PFSK-1 (cell line): ENCODE data around the gene ADORA2B.

Experiments
- FOXP2 ChIP-seq: optimal IDR thresholded peaks from 2 replicates; pipeline ENCODE3; 2011; ENCODE audit warnings: borderline replicate concordance, control low read depth, inconsistent platforms; ENCODE audit not compliant: insufficient read depth; ENCODE audit errors: extremely low read length, extremely low read depth
- POLR2AphosphoS5 ChIP-seq: IDR thresholded peaks from 2 replicates; pipeline ENCODE4 v1.6.1; 2012; ENCODE audit warnings: low read depth, mild to moderate bottlenecking, control low read depth, low read length, moderate library complexity
- SIN3A ChIP-seq: IDR thresholded peaks from 2 replicates; pipeline ENCODE4 v1.6.1; 2012; ENCODE audit warnings: mild to moderate bottlenecking, low read length, moderate library complexity, borderline replicate concordance; ENCODE audit not compliant: insufficient read depth
- TAF1 ChIP-seq: IDR thresholded peaks from 2 replicates; pipeline ENCODE4 v1.6.1; 2012; ENCODE audit warnings: low read length, control low read depth, borderline replicate concordance; ENCODE audit not compliant: insufficient read depth
- TF ChIP-seq, protein P1 (sequence below), 2 experiments: IDR thresholded peaks; 2 replicates each; pipeline versions ENCODE4 v1.6.1 to v1.8.0; 2011 to 2012; ENCODE audit warnings: low read depth in 2 of 2, low read length in 2 of 2, control low read depth in 1 of 2, inconsistent platforms in 1 of 2, mild to moderate bottlenecking in 1 of 2, moderate library complexity in 1 of 2; ENCODE audit not compliant: insufficient read depth in 1 of 2

The ADORA2B gene

DNA sequence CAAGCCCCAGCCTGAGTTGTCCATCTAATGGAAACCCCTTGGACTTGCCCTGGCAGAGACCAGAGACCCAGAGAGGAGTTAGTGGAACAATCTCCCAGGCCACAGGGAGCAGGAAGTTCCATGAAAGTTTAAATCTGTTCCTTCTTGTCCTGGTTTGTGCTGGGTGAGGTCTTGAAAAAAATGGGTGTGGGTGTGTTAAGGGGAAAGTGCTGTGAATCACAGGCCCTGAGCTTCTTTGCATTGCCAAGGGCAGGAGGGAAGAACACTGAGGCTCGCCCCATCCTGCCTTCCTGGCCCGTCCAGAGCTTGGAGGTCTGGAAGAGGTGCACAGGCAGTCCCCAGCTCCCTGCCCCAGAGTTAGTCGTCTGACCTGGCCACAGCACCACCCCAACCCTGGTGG lies 2.3 kb downstream of the ADORA2B start:
- TF ChIP-seq POLR2AphosphoS5 (no peak), SIN3A (no peak), TAF1 (no peak), FOXP2 (no peak)
- TF ChIP-seq, protein P1, sequence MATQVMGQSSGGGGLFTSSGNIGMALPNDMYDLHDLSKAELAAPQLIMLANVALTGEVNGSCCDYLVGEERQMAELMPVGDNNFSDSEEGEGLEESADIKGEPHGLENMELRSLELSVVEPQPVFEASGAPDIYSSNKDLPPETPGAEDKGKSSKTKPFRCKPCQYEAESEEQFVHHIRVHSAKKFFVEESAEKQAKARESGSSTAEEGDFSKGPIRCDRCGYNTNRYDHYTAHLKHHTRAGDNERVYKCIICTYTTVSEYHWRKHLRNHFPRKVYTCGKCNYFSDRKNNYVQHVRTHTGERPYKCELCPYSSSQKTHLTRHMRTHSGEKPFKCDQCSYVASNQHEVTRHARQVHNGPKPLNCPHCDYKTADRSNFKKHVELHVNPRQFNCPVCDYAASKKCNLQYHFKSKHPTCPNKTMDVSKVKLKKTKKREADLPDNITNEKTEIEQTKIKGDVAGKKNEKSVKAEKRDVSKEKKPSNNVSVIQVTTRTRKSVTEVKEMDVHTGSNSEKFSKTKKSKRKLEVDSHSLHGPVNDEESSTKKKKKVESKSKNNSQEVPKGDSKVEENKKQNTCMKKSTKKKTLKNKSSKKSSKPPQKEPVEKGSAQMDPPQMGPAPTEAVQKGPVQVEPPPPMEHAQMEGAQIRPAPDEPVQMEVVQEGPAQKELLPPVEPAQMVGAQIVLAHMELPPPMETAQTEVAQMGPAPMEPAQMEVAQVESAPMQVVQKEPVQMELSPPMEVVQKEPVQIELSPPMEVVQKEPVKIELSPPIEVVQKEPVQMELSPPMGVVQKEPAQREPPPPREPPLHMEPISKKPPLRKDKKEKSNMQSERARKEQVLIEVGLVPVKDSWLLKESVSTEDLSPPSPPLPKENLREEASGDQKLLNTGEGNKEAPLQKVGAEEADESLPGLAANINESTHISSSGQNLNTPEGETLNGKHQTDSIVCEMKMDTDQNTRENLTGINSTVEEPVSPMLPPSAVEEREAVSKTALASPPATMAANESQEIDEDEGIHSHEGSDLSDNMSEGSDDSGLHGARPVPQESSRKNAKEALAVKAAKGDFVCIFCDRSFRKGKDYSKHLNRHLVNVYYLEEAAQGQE (IDR thresholded peaks at IDR 0.05; ENCODE audit: insufficient read depth in 1 of 2, low read depth in 2 of 2, low read length in 2 of 2) = no peak

DNA sequence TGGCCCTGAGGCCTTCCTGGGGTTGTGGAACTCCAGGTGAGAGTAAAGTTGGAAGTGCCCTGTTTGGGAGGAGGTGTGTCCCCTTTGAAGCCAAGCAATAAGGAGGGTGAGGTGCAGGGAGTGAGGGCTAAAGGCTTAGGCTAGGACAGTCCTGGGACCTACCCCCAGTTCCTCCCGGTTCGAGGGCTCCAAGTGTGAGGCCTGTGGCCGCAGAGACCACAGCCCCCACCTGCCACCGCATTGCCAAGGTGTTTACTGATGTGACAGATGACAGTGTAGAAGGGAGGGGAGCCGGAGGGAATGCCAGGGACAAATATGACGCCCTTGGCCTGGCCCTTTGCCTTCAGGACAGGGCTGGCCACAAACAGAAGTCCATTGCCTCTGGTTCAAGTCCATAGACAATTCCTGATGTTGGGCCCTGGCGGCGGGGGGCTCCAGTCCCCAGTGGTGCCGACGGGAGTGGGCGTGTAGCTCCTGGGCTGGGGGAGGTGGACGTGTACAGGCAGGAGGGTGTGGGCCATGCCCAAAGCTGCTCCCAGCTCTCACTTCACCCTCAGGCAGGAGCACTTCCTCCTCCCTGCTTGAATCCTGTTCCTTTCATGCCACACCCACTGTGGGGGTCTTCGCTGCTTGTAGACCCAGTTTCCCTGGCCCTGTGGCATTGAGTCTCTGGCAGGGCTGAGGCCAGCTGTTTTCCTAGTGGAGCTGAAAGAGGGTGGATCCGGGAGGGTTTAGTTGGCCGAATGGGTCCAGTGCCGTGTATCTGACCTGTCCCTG lies 3.2 kb downstream of the ADORA2B start:
- TF ChIP-seq, protein P1 (IDR thresholded peaks at IDR 0.05; ENCODE audit: insufficient read depth in 1 of 2, low read depth in 2 of 2, low read length in 2 of 2) = no peak
- TF ChIP-seq SIN3A = no peak
- TF ChIP-seq FOXP2 = no peak
- TF ChIP-seq TAF1 = no peak
- no peak for TF ChIP-seq POLR2AphosphoS5

DNA sequence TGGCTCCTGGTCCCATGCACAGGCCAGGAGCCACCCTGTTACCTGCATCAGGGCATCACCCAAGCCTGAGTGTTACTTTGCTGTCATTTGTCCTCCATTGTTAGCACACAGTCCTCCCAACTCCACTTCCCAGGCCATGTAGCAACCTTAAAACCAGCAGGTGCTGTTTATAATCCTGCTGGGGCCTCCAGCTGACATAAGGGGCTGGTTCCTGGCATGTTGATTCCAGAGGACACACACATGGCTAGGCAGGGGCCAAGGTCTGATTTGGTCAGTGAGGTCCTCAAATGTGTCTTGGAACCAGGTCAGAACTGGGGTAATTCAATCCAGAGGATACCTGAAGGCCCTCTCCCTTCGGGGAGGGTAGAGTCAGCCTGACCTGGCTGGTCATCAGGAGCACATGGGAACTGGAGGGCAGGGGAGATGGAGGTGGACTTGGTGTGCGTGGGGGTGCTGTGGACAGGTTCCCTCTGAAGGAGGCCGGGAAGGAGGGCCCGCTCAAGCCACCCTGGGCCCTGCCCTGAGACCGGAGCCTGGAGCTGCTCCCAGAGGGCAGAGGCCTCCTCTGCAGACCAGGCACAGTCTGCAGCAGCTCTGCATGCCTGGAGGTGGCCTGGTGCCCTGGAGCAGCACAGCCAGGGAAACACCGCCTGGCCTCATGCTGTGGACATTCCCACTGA lies 6.6 kb downstream of the ADORA2B start:
- TF ChIP-seq TAF1 (no peak), SIN3A (no peak), FOXP2 (no peak), POLR2AphosphoS5 (no peak)
- TF ChIP-seq, protein P1 (IDR thresholded peaks at IDR 0.05; ENCODE audit: insufficient read depth in 1 of 2, low read depth in 2 of 2, low read length in 2 of 2) = no peak

DNA sequence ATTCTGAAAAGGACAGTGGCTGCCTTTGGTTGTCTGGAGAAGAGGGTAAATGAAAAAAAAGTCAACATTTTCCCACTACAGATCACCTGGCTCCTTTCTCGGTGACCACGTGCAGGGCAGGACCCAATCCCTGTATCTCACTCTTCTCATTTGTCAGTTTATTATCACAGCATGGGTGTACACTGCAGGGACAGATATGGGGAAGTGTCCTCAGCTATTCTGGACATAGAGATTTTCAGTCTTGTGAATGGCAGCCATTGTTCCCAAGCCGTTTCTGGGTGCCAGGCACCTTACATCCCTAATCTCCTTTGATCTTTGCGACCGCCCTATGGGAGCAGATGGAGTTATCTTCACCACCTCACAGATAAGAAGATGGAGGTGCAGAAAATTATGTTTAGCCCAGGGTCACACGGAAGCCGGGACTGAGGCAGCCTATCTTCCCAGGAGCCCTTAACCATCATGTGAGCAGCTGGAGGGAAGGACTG lies 7.2 kb downstream of the ADORA2B start:
- TF ChIP-seq, protein P1 (IDR thresholded peaks at IDR 0.05; ENCODE audit: insufficient read depth in 1 of 2, low read depth in 2 of 2, low read length in 2 of 2) = no peak
- no peak for TF ChIP-seq SIN3A
- no peak for TF ChIP-seq FOXP2
- no peak for TF ChIP-seq POLR2AphosphoS5
- no peak for TF ChIP-seq TAF1
